ENCODE results near the gene PITPNM3. TPM values are rescaled to one million over a fixed set of nuclear protein-coding genes. Genes with fewer than 3 reads are reported as not detected.
A peak's percentile ranks its signal among the peaks of the same experiment; 100 is the strongest.
"Not testable (repeated sequence)": the region's sequence is repeated elsewhere in the genome, so short reads cannot be mapped to it uniquely, and the experiment has no call there.

Gene PITPNM3
- polyA plus RNA-seq (ENCODE audit: insufficient read length in 10 of 10), result 1 to 10 TPM; 3.1 to 5.5 (median 4.6) TPM
- long read RNA-seq, donor 1, result 0 reads
- long read RNA-seq, donor 2, result 0 reads
- long read RNA-seq, donor 3, result 0 reads
- long read RNA-seq, donor 4, full-length matches to known transcripts, result 1 of 1 reads
- long read RNA-seq, donor 4, partial matches to known transcripts, result 0 of 1 reads
- long read RNA-seq, donor 4, other reads (novel, unspliced or antisense), result 0 of 1 reads
- long read RNA-seq, donor 5, result 0 reads
- long read RNA-seq, donor 6, result 0 reads
- long read RNA-seq, donor 7, result 0 reads
- long read RNA-seq, donor 8, full-length matches to known transcripts, result 1 of 1 reads
- long read RNA-seq, donor 8, partial matches to known transcripts, result 0 of 1 reads
- long read RNA-seq, donor 8, other reads (novel, unspliced or antisense), result 0 of 1 reads
- long read RNA-seq, donor 9, result 0 reads

- peak in 1 of 3 donors; percentile 32 for DNase-seq
These were observed at the start of gene PITPNM3 for GRCh38 chr17:6556121-6557039. Gene PITPNM3 (minus strand): TSS chr17:6556555. CDS start chr17:6556406, 149 bp downstream.

- no peak for DNase-seq
These were observed 48.8 kb upstream of the PITPNM3 start for GRCh38 chr17:6605142-6605541.

- peak in 2 of 3 donors; percentile 57 to 70 for DNase-seq
These were observed 47.5 kb upstream of the PITPNM3 start for GRCh38 chr17:6603744-6604325.

- no peak for DNase-seq
These were observed 45.8 kb upstream of the PITPNM3 start for GRCh38 chr17:6602141-6602540.

GRCh38 chr17:6599364-6599763 is 43.0 kb upstream of the PITPNM3 start:
- DNase-seq, result peak in 1 of 3 donors; percentile 9

GRCh38 chr17:6597727-6598126 is 41.4 kb upstream of the PITPNM3 start:
- no peak for DNase-seq

- DNase-seq, result no peak
These were observed 40.6 kb upstream of the PITPNM3 start for GRCh38 chr17:6596941-6597340.

GRCh38 chr17:6596511-6596910 is 40.2 kb upstream of the PITPNM3 start:
- DNase-seq, result no peak

GRCh38 chr17:6596081-6596480 is 39.7 kb upstream of the PITPNM3 start:
- no peak for DNase-seq

- DNase-seq, result not testable (repeated sequence)
These were observed 37.0 kb upstream of the PITPNM3 start for GRCh38 chr17:6593371-6593770.

GRCh38 chr17:6592173-6592572 is 35.8 kb upstream of the PITPNM3 start:
- DNase-seq, result no peak

- peak in 1 of 3 donors; percentile 79 for DNase-seq
These were observed 35.3 kb upstream of the PITPNM3 start for GRCh38 chr17:6591599-6592158.

- DNase-seq, result peak in 1 of 3 donors; percentile 44
These were observed 33.1 kb upstream of the PITPNM3 start for GRCh38 chr17:6589266-6589946.

GRCh38 chr17:6588165-6588564 is 31.8 kb upstream of the PITPNM3 start:
- DNase-seq, result no peak

GRCh38 chr17:6587310-6587709 is 31.0 kb upstream of the PITPNM3 start:
- no peak for DNase-seq

- DNase-seq, result no peak
These were observed 27.1 kb upstream of the PITPNM3 start for GRCh38 chr17:6583411-6583810.

GRCh38 chr17:6580625-6581024 is 24.3 kb upstream of the PITPNM3 start:
- DNase-seq, result no peak

GRCh38 chr17:6578491-6578890 is 22.1 kb upstream of the PITPNM3 start:
- no peak for DNase-seq

GRCh38 chr17:6577686-6578263 is 21.4 kb upstream of the PITPNM3 start:
- DNase-seq, result no peak

- DNase-seq, result no peak
These were observed 19.9 kb upstream of the PITPNM3 start for GRCh38 chr17:6576038-6576785.

Data from muscle of back (tissue), 13 donors.